Measurements from ENCODE around the gene CDC34. TPM values are rescaled to one million over a fixed set of nuclear protein-coding genes. Genes with fewer than 3 reads are reported as not detected.

Gene CDC34
- total and polyA plus RNA-seq, 2 of the 8 experiments (the other 6 are each of a cell fraction or from before 2014, with no cell fraction given) = 95.9 to 129 TPM

- TF ChIP-seq CHD7 (IDR thresholded peaks at IDR 0.05; ENCODE audit: insufficient replicate concordance, low read length) = no peak
Measured at GRCh38 chr19:577439-578392, 46.2 kb downstream of the CDC34 start (continued).

All from H1 (cell line).